ENCODE results near the gene BID.

GRCh38 chr22:17818180-17818579 is 43.9 kb upstream of the BID start:
- TF ChIP-seq, protein P1, sequence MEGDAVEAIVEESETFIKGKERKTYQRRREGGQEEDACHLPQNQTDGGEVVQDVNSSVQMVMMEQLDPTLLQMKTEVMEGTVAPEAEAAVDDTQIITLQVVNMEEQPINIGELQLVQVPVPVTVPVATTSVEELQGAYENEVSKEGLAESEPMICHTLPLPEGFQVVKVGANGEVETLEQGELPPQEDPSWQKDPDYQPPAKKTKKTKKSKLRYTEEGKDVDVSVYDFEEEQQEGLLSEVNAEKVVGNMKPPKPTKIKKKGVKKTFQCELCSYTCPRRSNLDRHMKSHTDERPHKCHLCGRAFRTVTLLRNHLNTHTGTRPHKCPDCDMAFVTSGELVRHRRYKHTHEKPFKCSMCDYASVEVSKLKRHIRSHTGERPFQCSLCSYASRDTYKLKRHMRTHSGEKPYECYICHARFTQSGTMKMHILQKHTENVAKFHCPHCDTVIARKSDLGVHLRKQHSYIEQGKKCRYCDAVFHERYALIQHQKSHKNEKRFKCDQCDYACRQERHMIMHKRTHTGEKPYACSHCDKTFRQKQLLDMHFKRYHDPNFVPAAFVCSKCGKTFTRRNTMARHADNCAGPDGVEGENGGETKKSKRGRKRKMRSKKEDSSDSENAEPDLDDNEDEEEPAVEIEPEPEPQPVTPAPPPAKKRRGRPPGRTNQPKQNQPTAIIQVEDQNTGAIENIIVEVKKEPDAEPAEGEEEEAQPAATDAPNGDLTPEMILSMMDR (IDR thresholded peaks at IDR 0.05) = no peak
- TF ChIP-seq POLR2A (IDR thresholded peaks at IDR 0.05) = no peak
